Measurements from ENCODE around the gene LAMA4. TPM values are rescaled to one million over a fixed set of nuclear protein-coding genes. Genes with fewer than 3 reads are reported as not detected.

Gene LAMA4
- total RNA-seq, 1 donor from 2014 or later, result 56.5 TPM

DNA sequence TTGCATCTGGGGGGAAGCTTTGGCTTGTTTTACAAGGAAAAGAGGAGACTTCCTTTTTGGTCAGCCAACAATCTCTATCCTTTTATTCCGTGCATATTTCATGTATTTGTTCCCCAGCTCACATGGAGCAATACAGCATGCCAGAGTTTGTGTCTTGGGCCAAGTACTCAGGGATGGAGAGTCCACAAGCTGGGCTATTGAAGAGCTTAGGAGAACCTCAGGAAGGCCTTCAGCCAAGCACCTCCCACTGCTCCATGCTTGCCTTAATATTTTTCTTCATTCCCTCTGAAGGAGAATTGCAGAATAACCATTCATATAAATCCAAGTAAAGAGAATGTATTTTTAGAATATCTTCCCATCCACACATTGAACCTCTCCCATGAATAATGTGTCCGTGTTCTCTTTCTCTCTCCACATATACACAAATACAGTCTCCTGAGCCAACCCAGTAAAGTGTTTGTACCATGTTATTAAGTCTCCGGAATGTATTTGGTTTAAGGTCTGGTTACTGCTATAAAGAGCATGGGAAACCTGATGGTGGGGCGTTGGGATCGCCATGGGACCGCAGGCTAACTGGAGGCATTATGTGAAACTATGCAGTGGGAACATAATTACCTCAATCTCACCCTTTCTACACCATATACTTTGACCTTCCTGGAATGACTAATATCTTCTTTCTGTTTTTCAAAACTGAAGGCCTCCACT lies 3.0 kb downstream of the LAMA4 start:
- no peaks in the 10 kb centered on the region for H3K9me3 ChIP-seq
- H3K27me3 ChIP-seq, result no peaks in the 10 kb centered on the region
- peak overlapping the region; percentile 72 to 77 for H3K4me3 ChIP-seq
- no peak for DNase-seq (ENCODE audit: extremely low spot score in 2 of 2)
- TF ChIP-seq POLR2AphosphoS5 (IDR thresholded peaks at IDR 0.05; ENCODE audit: insufficient read depth in 1 of 2, low read depth in 1 of 2), result no peak
- TF ChIP-seq, protein P1, sequence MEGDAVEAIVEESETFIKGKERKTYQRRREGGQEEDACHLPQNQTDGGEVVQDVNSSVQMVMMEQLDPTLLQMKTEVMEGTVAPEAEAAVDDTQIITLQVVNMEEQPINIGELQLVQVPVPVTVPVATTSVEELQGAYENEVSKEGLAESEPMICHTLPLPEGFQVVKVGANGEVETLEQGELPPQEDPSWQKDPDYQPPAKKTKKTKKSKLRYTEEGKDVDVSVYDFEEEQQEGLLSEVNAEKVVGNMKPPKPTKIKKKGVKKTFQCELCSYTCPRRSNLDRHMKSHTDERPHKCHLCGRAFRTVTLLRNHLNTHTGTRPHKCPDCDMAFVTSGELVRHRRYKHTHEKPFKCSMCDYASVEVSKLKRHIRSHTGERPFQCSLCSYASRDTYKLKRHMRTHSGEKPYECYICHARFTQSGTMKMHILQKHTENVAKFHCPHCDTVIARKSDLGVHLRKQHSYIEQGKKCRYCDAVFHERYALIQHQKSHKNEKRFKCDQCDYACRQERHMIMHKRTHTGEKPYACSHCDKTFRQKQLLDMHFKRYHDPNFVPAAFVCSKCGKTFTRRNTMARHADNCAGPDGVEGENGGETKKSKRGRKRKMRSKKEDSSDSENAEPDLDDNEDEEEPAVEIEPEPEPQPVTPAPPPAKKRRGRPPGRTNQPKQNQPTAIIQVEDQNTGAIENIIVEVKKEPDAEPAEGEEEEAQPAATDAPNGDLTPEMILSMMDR (IDR thresholded peaks at IDR 0.05), result no peak
- no peak for TF ChIP-seq POLR2A (IDR thresholded peaks at IDR 0.05)
- intact Hi-C loops (cut with DNase I), result no loop called here
- no peaks in the 10 kb centered on the region for H3K36me3 ChIP-seq
- H3K27ac ChIP-seq, result peak overlapping the region; percentile 95
- peaks cover 35% of the 10 kb centered on the region for H3K4me1 ChIP-seq

DNA sequence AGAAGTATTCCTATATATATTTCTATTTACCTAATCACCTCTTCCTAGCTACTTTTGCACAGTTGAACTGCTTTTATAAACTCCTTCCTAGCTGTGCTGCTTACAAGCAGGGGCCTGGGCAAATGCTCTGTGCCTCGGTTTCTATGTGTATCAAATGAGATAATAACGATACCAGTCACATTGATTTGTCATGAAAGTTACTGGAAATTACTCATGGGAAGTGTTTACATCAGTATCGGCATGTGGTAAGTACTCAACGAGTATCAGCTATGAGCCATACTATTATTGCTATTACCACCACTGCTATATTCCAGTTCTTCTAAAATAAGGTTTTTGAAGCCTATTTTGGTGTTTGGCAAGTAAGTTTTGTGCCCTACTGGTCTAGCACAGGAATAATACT lies 4.9 kb downstream of the LAMA4 start:
- no peaks in the 10 kb centered on the region for H3K9me3 ChIP-seq
- H3K4me1 ChIP-seq, result peaks cover 40% of the 10 kb centered on the region
- H3K36me3 ChIP-seq, result no peaks in the 10 kb centered on the region
- intact Hi-C loops (cut with DNase I), result no loop called here
- H3K4me3 ChIP-seq, result no peak overlapping the region
- TF ChIP-seq, protein P1 (IDR thresholded peaks at IDR 0.05), result no peak
- TF ChIP-seq POLR2AphosphoS5 (IDR thresholded peaks at IDR 0.05; ENCODE audit: insufficient read depth in 1 of 2, low read depth in 1 of 2), result no peak
- no peak for TF ChIP-seq POLR2A (IDR thresholded peaks at IDR 0.05)
- no peaks in the 10 kb centered on the region for H3K27me3 ChIP-seq
- no peak for DNase-seq (ENCODE audit: extremely low spot score in 2 of 2)
- peak overlapping the region; percentile 53 for H3K27ac ChIP-seq

DNA sequence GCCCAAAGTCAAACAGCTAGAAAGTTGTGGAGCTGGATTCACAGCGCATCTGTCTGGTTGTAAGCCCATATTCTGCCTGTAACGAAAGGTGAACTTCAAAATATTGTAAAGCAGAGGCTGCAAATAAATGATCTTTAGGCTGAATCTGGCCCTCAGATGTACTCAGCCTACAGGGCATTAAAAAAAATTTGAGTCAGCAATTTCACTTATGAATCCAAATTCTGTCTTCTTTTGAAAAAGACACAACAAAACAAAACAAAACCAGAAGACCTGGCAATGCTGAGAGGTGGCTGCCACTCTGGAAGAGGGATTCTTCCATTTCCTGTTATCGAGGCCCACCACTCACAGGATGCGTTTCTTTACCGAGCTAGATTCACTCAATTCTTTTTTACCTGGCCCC lies 7.1 kb downstream of the LAMA4 start:
- Histone ChIP-seq H3K36me3 (no peaks in the 10 kb centered on the region), H3K4me3 (no peak overlapping the region), H3K4me1 (peaks cover 57% of the 10 kb centered on the region), H3K27ac (peak overlapping the region; percentile 33), H3K27me3 (no peaks in the 10 kb centered on the region), H3K9me3 (no peaks in the 10 kb centered on the region)
- TF ChIP-seq, protein P1 (IDR thresholded peaks at IDR 0.05), result no peak
- TF ChIP-seq POLR2A (IDR thresholded peaks at IDR 0.05), result no peak
- no peak for TF ChIP-seq POLR2AphosphoS5 (IDR thresholded peaks at IDR 0.05; ENCODE audit: insufficient read depth in 1 of 2, low read depth in 1 of 2)
- intact Hi-C loops (cut with DNase I), result no loop called here
- DNase-seq (ENCODE audit: extremely low spot score in 2 of 2), result no peak

DNA sequence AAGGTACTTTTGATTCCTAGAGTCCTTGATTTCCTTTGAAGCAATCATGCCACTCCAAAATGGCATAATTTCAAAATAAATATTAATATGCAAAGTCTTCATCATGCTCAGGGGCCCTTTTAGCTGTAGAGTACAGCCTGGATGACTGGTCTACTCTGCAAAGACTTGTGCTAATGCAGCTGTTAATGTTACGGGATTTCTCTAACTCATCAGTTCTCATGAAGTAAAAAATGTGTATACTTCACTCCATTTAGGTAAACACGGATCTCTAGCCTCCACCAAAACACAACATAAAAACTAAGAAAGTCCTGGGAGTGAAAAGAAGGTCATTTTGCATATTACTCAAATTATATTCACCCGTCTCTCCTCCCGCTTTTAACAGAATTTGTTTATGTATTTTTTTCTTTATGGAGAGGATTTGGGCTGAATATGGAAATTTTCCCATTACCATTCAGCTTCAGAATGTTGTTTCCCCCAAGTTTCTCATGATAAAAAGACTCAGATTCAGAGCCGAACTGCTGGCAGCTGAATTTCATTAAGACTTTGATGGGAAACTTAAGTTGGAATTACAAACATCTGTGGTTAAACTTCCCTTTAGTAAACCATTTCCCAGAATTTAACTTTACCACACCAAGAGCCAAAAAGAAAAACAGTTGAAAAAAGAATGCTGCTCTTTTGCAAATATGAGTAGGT lies 8.7 kb downstream of the LAMA4 start:
- Histone ChIP-seq H3K36me3 (no peaks in the 10 kb centered on the region), H3K27me3 (no peaks in the 10 kb centered on the region), H3K4me3 (no peak overlapping the region), H3K27ac (peak overlapping the region; percentile 72), H3K4me1 (peaks cover 54% of the 10 kb centered on the region), H3K9me3 (no peaks in the 10 kb centered on the region)
- DNase-seq (ENCODE audit: extremely low spot score in 2 of 2), result no peak
- no peak for TF ChIP-seq POLR2A (IDR thresholded peaks at IDR 0.05)
- peak in 1 of 2 donors; percentile 15 for TF ChIP-seq POLR2AphosphoS5 (IDR thresholded peaks at IDR 0.05; ENCODE audit: insufficient read depth in 1 of 2, low read depth in 1 of 2)
- intact Hi-C loops (cut with DNase I), result no loop called here

DNA sequence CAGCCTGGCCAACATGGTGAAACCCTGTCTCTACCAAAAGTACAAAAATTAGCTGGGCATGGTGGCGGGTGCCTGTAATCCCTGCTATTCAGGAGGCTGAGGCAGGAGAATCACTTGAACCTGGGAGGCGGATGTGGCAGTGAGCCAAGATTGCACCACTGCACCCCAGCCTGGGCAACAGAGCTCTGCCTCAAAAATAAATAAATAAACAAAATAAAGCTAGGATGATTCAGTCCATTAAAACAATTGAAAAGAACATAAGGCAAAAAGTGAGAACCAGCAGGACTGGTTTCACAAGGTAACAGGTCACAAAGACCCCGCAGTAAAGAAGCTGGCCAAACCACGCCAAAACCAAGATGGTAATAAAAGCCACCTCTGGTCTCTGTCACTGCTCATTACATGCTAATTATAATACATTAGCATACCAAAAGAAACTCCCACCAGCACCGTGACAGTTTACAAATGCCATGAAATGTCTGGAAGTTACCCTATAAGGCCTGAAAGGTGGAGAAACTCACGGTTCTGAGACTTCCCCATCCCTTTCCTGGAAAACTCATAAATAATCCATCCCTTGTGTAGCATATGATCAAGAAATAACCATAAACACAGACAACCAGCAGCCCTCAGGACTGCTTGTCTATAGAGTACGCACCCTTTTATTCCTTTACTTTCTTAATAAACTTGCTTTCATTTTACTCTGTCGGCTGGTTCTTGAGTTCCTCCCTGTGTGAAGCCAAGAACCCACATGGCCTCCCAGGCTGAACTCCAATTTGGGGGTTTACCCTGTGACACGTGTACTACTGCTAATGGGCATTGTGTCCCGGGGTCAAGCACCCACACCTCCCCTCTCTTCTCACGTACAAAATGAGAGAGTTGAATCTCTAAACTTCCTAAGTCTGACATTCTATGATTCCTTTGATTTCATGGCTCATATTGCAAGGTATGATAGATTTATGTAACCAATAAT lies 10.2 kb downstream of the LAMA4 start:
- Histone ChIP-seq H3K27me3 (no peaks in the 10 kb centered on the region), H3K4me1 (peaks cover 49% of the 10 kb centered on the region), H3K4me3 (peak overlapping the region in 1 of 2 donors; percentile 31), H3K27ac (peak overlapping the region; percentile 72), H3K9me3 (no peaks in the 10 kb centered on the region), H3K36me3 (no peaks in the 10 kb centered on the region)
- TF ChIP-seq, protein P1 (IDR thresholded peaks at IDR 0.05), result no peak
- TF ChIP-seq POLR2AphosphoS5 (IDR thresholded peaks at IDR 0.05; ENCODE audit: insufficient read depth in 1 of 2, low read depth in 1 of 2) (no peak), POLR2A (IDR thresholded peaks at IDR 0.05) (no peak)
- intact Hi-C loops (cut with DNase I), result no loop called here
- no peak for DNase-seq (ENCODE audit: extremely low spot score in 2 of 2)

All from vagina (tissue), 2 donors.